HPDE6-E6E7 (cell line): ENCODE data around the gene GAN.
A peak's percentile ranks its signal among the peaks of the same experiment; 100 is the strongest.
"Not testable (repeated sequence)": the region's sequence is repeated elsewhere in the genome, so short reads cannot be mapped to it uniquely, and the experiment has no call there.

Source experiments
- DNase-seq: peaks from one replicate; pipeline ENCODE4 v3.0.0; 2011; ENCODE audit warnings: missing footprints; ENCODE audit errors: extremely low spot score

GAN gene

DNA sequence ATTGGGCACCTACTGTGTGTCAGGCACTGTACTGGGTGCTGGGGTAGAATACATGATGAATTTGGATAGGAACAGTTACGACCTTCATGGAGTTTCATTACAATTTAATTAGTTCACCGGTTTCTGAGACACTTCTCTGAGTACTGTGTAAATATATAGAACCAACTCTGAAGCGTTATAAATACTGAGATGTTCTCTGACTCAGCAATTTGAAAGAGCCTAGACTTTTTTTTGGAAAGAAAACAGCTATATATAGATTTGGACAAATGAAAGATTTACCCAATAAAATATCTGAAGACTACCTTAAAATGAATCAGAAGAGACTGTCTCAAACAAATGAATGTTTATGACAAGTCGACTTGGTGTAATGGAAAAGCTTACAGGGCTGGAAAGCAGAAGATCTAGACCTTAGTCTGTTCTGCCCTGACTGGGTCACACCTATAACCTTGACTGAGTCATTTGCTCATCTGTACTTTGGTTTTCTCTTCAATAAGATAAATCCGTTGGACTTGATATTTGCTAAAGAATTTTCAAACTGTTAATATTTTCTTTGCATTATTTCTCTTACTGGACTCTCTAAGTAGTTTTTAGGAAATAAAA is 4.6 kb upstream of the GAN start:
- no peak for DNase-seq

GRCh38 chr16:81311762-81312161 is 3.0 kb upstream of the GAN start:
- DNase-seq, result no peak

GRCh38 chr16:81313701-81314602 is 810 bp upstream of the GAN start:
- no peak for DNase-seq

GRCh38 chr16:81315271-81316175 is 761 bp downstream of the GAN start:
- DNase-seq, result no peak

- DNase-seq, result no peak
Observed at GRCh38 chr16:81316176-81316496, 1.4 kb downstream of the GAN start.

DNA sequence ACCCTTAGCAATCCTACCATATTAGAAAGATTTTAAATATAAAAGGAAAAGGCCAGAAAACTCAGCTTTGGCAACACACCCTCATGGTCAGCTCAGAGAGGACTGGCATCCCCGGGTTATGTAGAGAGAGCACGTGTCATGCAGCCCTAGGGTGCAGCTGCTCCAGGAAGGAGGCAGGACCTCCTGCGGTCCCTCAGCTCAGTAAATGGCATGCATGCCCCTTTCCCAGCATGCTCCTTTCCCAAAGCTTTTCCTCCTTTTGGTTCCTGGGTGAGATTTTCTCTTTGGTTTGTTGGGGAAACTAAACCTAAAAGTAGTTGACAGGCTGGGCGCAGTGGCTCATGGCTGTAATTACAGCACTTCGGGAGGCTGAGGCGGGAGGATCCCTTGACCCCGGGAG is 3.9 kb downstream of the GAN start:
- no peak for DNase-seq

- no peak for DNase-seq
Observed at GRCh38 chr16:81319221-81319912, 4.6 kb downstream of the GAN start.

GRCh38 chr16:81321039-81321438 is 6.3 kb downstream of the GAN start:
- DNase-seq, result no peak

- DNase-seq, result no peak
Observed at GRCh38 chr16:81321536-81321935, 6.8 kb downstream of the GAN start.

DNA sequence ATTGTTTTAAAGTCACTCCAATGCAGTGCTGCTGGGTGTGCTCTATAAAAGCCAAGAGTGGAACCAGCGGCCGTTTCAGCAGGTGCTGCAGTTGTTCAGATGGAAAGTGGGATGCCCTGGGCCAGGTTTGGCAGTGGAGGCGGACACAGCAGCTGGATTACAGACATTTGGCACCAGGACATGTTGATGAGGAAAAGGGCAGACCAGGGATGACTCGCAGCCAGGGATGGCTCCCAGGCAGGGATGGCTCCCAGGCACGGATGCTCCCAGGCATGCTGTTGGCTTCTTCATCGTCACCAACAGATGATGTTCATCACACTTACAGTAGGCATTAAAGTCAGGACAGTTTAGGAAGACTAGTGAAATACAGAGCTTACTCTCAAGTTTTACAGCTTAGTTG is 10.0 kb downstream of the GAN start:
- DNase-seq, result no peak

DNA sequence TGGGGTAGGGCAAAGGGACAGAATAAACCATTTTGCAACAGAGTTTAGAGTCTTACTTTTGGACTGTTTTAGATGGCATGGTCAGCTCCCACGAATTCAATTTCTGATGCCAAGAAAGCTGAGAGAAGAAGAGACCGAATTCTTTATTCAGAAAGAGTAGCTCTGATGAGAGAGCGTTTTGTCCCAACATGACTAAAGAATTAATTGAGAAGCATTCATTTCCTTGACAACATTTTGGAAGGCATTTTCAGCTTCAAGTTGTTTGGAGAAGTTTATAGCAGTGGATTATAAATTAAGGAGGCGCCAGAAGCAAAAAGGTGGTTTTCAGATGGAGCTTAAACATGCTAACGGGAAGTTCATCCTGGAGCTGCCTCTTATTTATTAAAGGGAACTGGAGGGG is 12.2 kb downstream of the GAN start:
- no peak for DNase-seq

- DNase-seq, result peak; percentile 55
Observed at GRCh38 chr16:81327447-81328196, 12.9 kb downstream of the GAN start.

- no peak for DNase-seq
Observed at GRCh38 chr16:81329947-81330346, 15.2 kb downstream of the GAN start.

DNA sequence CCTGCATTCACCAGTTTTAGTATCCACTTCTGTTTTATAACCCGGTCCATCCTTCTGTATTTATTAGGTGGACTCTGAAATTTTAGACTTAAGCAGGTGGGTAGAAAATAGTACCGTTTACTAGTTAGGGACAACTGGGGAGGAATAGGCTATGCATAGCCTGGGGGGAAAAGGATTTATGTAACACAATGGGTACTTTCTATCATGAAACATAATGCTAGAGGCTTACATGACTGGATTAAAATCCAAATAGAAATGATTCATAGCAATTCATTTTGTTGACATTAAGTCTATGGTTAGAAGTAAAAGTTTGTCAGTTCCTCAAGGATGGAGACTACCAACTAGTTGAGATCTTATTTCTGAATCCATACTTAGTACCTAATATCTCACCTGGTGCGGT is 18.6 kb downstream of the GAN start:
- no peak for DNase-seq

DNA sequence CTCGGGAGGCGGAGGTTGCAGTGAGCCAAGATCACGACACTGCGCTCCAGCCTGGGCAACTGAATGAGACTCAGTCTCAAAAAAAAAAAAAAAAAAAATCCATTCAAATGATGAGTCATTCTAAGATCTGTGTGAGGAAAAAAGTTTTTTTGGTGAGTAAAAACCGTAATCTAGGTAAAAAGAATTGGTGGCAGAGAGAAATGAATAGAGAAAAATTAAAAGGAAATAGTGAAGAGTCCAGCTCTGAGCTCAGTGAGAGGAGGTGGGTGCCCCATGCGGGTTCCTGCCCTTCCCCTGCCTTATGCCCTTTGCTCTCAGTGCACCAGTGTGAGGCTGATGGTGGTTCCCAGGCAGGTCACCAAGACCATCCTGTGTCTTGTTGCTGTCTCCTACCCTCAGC is 20.9 kb downstream of the GAN start:
- no peak for DNase-seq

- no peak for DNase-seq
Observed at GRCh38 chr16:81337097-81337496, 22.3 kb downstream of the GAN start.

DNA sequence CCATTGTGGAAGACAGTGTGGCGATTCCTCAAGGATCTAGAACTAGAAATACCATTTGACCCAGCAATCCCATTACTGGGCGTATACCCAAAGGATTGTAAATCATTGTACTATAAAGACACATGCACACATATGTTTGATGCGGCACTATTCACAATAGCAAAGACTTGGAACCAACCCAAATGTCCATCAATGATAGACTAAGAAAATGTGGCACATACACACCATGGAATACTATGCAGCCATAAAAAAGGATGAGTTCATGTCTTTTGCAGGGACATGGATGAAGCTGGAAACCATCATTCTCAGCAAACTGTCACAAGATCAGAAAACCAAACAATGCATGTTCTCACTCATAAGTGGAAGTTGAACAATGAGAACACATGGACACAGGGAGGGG is 30.4 kb downstream of the GAN start:
- not testable (repeated sequence) for DNase-seq

DNA sequence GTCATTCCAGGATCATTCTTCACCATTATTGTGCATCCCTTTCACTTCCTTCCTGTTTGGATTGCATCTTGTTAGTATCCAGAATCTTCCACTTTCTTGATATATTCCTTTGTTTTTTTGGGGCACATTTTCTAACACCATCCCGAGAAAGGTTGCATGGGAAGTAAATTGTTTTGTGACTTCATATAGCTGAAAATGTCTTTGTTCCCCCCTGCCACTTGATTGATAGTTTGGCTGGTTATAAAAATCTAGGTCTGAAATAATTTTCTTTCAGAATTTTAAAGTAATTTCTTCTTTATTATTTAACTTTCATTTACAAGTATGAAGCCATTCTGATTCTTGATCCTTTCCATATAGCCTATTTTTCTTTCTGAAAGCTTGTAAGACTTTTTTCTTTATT is 32.7 kb downstream of the GAN start:
- DNase-seq, result no peak

DNA sequence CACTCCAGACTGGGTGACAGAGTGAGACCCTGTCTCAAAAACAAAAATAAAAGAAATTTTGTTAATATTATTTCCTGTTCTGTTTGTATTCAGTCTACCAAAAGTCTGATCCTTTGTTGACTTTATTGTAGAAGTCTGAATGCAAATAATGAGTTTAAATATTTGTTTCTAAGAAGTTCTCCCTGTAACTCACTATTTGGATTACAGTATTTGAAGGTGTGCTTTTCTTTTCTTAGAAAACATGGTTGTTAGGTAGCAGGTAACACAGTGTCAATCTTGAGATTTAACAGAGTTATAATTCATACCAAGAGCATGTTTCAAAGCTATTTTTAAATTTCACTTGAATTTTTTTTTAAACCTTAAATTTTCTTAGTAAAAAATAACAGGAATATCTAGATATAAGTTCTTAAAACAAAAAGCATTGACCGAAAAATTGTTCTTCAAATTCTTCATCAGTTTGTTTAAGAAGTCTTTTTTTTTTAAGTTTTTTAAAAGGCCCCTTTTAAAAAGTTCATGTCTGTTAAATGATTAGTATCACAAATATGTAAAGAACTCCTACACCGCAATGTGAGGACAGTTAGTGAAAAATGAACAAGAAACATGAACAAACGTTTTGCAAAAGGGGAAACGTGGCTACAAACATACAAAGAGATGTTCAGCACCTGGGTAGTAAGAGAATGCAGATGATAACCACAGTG is 35.0 kb downstream of the GAN start:
- DNase-seq, result no peak

- no peak for DNase-seq
Observed at GRCh38 chr16:81350306-81350615, 35.5 kb downstream of the GAN start.

GRCh38 chr16:81353895-81354294 is 39.1 kb downstream of the GAN start:
- no peak for DNase-seq
